Measurements from ENCODE around the gene NKAPD1.

Gene NKAPD1

DNA sequence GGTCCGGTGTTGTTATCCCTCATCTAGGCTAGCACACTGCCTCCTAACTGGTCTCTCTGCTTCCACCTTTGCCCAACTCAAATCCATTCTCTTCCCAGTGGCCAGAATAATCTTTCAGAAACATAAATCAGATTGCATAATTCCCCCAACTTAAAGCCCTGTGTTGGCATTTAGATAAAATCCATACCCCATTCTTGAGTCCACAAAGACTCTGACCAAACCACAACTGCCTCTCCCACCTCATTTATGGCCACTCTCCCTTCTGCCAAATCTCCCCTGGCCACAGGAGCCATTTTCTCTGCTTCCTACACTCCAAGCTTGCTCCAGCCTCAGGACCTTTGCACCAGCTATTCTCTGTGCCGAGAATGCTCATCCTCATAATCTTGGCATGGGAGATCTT is 53.0 kb downstream of the NKAPD1 start:
- no peaks in the 10 kb centered on the region for H3K79me2 ChIP-seq (ENCODE audit: insufficient read depth, low read length)
- H3K9me2 ChIP-seq (replicated peaks; ENCODE audit: low read depth, low read length), result no peaks in the 10 kb centered on the region
- no peaks in the 10 kb centered on the region for H3K27me3 ChIP-seq (ENCODE audit: insufficient read depth, low read length, poor library complexity, severe bottlenecking)
- no peaks in the 10 kb centered on the region for H3K36me3 ChIP-seq (ENCODE audit: insufficient read depth, low read length)
- no peaks in the 10 kb centered on the region for H4K20me1 ChIP-seq (ENCODE audit: insufficient read depth, low read length, poor library complexity, severe bottlenecking)
- TF ChIP-seq EZH2phosphoT487 (IDR thresholded peaks at IDR 0.05; ENCODE audit: borderline replicate concordance), result no peak
- TF ChIP-seq, protein P1, sequence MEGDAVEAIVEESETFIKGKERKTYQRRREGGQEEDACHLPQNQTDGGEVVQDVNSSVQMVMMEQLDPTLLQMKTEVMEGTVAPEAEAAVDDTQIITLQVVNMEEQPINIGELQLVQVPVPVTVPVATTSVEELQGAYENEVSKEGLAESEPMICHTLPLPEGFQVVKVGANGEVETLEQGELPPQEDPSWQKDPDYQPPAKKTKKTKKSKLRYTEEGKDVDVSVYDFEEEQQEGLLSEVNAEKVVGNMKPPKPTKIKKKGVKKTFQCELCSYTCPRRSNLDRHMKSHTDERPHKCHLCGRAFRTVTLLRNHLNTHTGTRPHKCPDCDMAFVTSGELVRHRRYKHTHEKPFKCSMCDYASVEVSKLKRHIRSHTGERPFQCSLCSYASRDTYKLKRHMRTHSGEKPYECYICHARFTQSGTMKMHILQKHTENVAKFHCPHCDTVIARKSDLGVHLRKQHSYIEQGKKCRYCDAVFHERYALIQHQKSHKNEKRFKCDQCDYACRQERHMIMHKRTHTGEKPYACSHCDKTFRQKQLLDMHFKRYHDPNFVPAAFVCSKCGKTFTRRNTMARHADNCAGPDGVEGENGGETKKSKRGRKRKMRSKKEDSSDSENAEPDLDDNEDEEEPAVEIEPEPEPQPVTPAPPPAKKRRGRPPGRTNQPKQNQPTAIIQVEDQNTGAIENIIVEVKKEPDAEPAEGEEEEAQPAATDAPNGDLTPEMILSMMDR (conservative IDR thresholded peaks at IDR 0.05; ENCODE audit: low read length), result no peak
- H3K4me2 ChIP-seq (ENCODE audit: low read depth, low read length, poor library complexity, severe bottlenecking), result no peak overlapping the region
- no peaks in the 10 kb centered on the region for H3K4me1 ChIP-seq (ENCODE audit: insufficient read depth, low read length, poor library complexity, severe bottlenecking)
- H3K9me3 ChIP-seq (ENCODE audit: insufficient read depth, low read depth, low read length), result no peaks in the 10 kb centered on the region
- no peak overlapping the region for H3K9ac ChIP-seq (ENCODE audit: low read depth, low read length, poor library complexity, severe bottlenecking)
- H3K4me3 ChIP-seq (ENCODE audit: low read length, poor library complexity, severe bottlenecking), result no peak overlapping the region
- H2AFZ ChIP-seq (ENCODE audit: low read length), result no peak overlapping the region
- H3F3A ChIP-seq (ENCODE audit: low read depth), result no peaks in the 10 kb centered on the region

DNA sequence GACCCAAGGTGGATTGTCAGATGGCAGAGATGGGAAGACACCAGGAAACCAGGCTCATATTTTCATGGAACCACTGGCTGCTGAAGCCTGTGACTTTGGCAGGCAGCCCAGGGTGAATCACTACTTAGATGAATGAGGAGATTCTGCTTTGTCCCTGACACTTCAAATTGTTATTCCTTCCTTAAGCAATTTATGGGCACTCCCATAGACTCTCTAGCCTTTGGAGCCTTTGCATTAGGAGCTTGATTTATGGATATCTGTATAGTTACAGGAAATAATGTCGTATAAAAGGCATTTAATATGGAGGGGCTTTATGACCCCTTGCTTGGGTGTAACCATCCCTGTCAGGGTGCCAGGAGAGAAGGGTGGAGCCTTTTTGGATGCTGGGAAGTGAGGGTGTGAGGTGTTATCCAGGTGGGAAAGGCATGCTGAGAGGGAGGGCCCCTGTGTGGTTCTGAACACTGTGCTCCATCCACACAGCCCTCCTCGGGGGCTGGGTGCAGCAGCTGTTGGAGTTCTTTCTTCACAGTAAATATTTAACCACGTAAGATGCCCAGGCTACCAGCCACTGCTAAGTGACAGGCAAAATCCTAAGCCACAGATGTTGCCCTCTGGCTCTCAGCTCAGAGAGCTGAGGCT is 54.5 kb downstream of the NKAPD1 start:
- no peak overlapping the region for H3K4me2 ChIP-seq (ENCODE audit: low read depth, low read length, poor library complexity, severe bottlenecking)
- TF ChIP-seq, protein P1 (conservative IDR thresholded peaks at IDR 0.05; ENCODE audit: low read length), result no peak
- TF ChIP-seq EZH2phosphoT487 (IDR thresholded peaks at IDR 0.05; ENCODE audit: borderline replicate concordance), result no peak
- H3K9me3 ChIP-seq (ENCODE audit: insufficient read depth, low read depth, low read length), result no peaks in the 10 kb centered on the region

GRCh38 chr11:112129656-112130055 is 55.6 kb downstream of the NKAPD1 start:
- Histone ChIP-seq H3K9me2 (replicated peaks; ENCODE audit: low read depth, low read length) (no peaks in the 10 kb centered on the region), H3K4me3 (ENCODE audit: low read length, poor library complexity, severe bottlenecking) (no peak overlapping the region), H3K9me3 (ENCODE audit: insufficient read depth, low read depth, low read length) (no peaks in the 10 kb centered on the region), H3K79me2 (ENCODE audit: insufficient read depth, low read length) (no peaks in the 10 kb centered on the region), H3K9ac (ENCODE audit: low read depth, low read length, poor library complexity, severe bottlenecking) (no peak overlapping the region), H4K20me1 (ENCODE audit: insufficient read depth, low read length, poor library complexity, severe bottlenecking) (no peaks in the 10 kb centered on the region), H3K4me1 (ENCODE audit: insufficient read depth, low read length, poor library complexity, severe bottlenecking) (no peaks in the 10 kb centered on the region), H3K36me3 (ENCODE audit: insufficient read depth, low read length) (no peaks in the 10 kb centered on the region), H3K4me2 (ENCODE audit: low read depth, low read length, poor library complexity, severe bottlenecking) (no peak overlapping the region), H3K27me3 (ENCODE audit: insufficient read depth, low read length, poor library complexity, severe bottlenecking) (no peaks in the 10 kb centered on the region), H2AFZ (ENCODE audit: low read length) (no peak overlapping the region), H3F3A (ENCODE audit: low read depth) (no peaks in the 10 kb centered on the region)
- TF ChIP-seq, protein P1 (conservative IDR thresholded peaks at IDR 0.05; ENCODE audit: low read length), result no peak
- no peak for TF ChIP-seq EZH2phosphoT487 (IDR thresholded peaks at IDR 0.05; ENCODE audit: borderline replicate concordance)

More for the DNA sequence above, 54.5 kb downstream of the NKAPD1 start:
- no peaks in the 10 kb centered on the region for H4K20me1 ChIP-seq (ENCODE audit: insufficient read depth, low read length, poor library complexity, severe bottlenecking)
- no peaks in the 10 kb centered on the region for H3K4me1 ChIP-seq (ENCODE audit: insufficient read depth, low read length, poor library complexity, severe bottlenecking)
- H3K79me2 ChIP-seq (ENCODE audit: insufficient read depth, low read length), result no peaks in the 10 kb centered on the region
- no peaks in the 10 kb centered on the region for H3K36me3 ChIP-seq (ENCODE audit: insufficient read depth, low read length)
- H3K4me3 ChIP-seq (ENCODE audit: low read length, poor library complexity, severe bottlenecking), result no peak overlapping the region
- no peaks in the 10 kb centered on the region for H3K9me2 ChIP-seq (replicated peaks; ENCODE audit: low read depth, low read length)
- H3K27me3 ChIP-seq (ENCODE audit: insufficient read depth, low read length, poor library complexity, severe bottlenecking), result no peaks in the 10 kb centered on the region
- no peak overlapping the region for H2AFZ ChIP-seq (ENCODE audit: low read length)
- H3K9ac ChIP-seq (ENCODE audit: low read depth, low read length, poor library complexity, severe bottlenecking), result no peak overlapping the region
- no peaks in the 10 kb centered on the region for H3F3A ChIP-seq (ENCODE audit: low read depth)
